Measurements from ENCODE around the gene ADGRV1.

The ADGRV1 gene

DNA sequence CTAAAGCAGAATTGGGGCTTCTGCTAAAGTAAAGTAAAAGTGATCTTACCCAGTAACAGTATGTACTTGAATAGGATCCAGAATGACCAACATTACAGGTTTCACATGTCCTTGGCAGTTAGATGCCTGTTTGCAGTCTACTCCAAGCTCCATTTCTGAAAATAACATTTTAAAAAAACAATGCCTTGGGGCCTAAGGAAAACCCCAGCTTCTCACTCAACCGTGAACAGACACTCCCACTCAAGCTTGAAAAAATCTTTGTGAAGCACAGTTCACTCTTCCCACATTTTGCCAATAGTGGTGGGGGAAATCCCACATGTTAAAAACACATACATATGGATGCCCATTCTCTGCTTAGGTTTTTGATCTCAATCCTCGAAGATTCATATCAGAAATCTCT lies 520.4 kb downstream of the ADGRV1 start:
- Histone ChIP-seq H3K4me3 (ENCODE audit: severe bottlenecking) (no peak overlapping the region), H3K9me3 (ENCODE audit: severe bottlenecking) (no peaks in the 10 kb centered on the region), H3K27ac (ENCODE audit: poor library complexity, severe bottlenecking) (peak overlapping the region; percentile 38), H3K27me3 (ENCODE audit: insufficient read depth, poor library complexity, severe bottlenecking) (no peaks in the 10 kb centered on the region), H3K36me3 (ENCODE audit: low read depth) (no peaks in the 10 kb centered on the region), H3K4me1 (ENCODE audit: insufficient read depth, poor library complexity, severe bottlenecking) (peaks cover 26% of the 10 kb centered on the region)
- TF ChIP-seq CTCF (IDR thresholded peaks at IDR 0.05; ENCODE audit: poor library complexity, severe bottlenecking): no peak
- ATAC-seq (ENCODE audit: low read depth) (peak; percentile 44; the same call in 2 of the 3 replicates), DNase-seq (ENCODE audit: low spot score) (no peak)

GRCh38 chr5:91089758-91090157 lies 531.2 kb downstream of the ADGRV1 start:
- no peak for TF ChIP-seq CTCF (IDR thresholded peaks at IDR 0.05; ENCODE audit: poor library complexity, severe bottlenecking)
- no peaks in the 10 kb centered on the region for H3K4me1 ChIP-seq (ENCODE audit: insufficient read depth, poor library complexity, severe bottlenecking)
- H3K4me3 ChIP-seq (ENCODE audit: severe bottlenecking): no peak overlapping the region
- no peak overlapping the region for H3K27ac ChIP-seq (ENCODE audit: poor library complexity, severe bottlenecking)
- H3K36me3 ChIP-seq (ENCODE audit: low read depth): no peaks in the 10 kb centered on the region
- no peaks in the 10 kb centered on the region for H3K27me3 ChIP-seq (ENCODE audit: insufficient read depth, poor library complexity, severe bottlenecking)
- H3K9me3 ChIP-seq (ENCODE audit: severe bottlenecking): no peaks in the 10 kb centered on the region
- DNase-seq (ENCODE audit: low spot score) (no peak), ATAC-seq (ENCODE audit: low read depth) (no peak)

- Histone ChIP-seq H3K27ac (ENCODE audit: poor library complexity, severe bottlenecking) (no peak overlapping the region), H3K27me3 (ENCODE audit: insufficient read depth, poor library complexity, severe bottlenecking) (no peaks in the 10 kb centered on the region), H3K4me3 (ENCODE audit: severe bottlenecking) (no peak overlapping the region), H3K36me3 (ENCODE audit: low read depth) (no peaks in the 10 kb centered on the region), H3K9me3 (ENCODE audit: severe bottlenecking) (no peaks in the 10 kb centered on the region), H3K4me1 (ENCODE audit: insufficient read depth, poor library complexity, severe bottlenecking) (no peaks in the 10 kb centered on the region)
- ATAC-seq (ENCODE audit: low read depth): no peak
- no peak for DNase-seq (ENCODE audit: low spot score)
- TF ChIP-seq CTCF (IDR thresholded peaks at IDR 0.05; ENCODE audit: poor library complexity, severe bottlenecking): no peak
These were observed 532.4 kb downstream of the ADGRV1 start for GRCh38 chr5:91090995-91091394.

GRCh38 chr5:91091471-91092234 lies 533.1 kb downstream of the ADGRV1 start:
- H3K36me3 ChIP-seq (ENCODE audit: low read depth): no peaks in the 10 kb centered on the region
- no peaks in the 10 kb centered on the region for H3K9me3 ChIP-seq (ENCODE audit: severe bottlenecking)
- no peak overlapping the region for H3K27ac ChIP-seq (ENCODE audit: poor library complexity, severe bottlenecking)
- no peaks in the 10 kb centered on the region for H3K27me3 ChIP-seq (ENCODE audit: insufficient read depth, poor library complexity, severe bottlenecking)
- TF ChIP-seq CTCF (IDR thresholded peaks at IDR 0.05; ENCODE audit: poor library complexity, severe bottlenecking): no peak
- DNase-seq (ENCODE audit: low spot score) (no peak), ATAC-seq (ENCODE audit: low read depth) (no peak)
- H3K4me3 ChIP-seq (ENCODE audit: severe bottlenecking): no peak overlapping the region
- no peaks in the 10 kb centered on the region for H3K4me1 ChIP-seq (ENCODE audit: insufficient read depth, poor library complexity, severe bottlenecking)
